ENCODE data around the gene GABBR2. TPM values are rescaled to one million over a fixed set of nuclear protein-coding genes. Genes with fewer than 3 reads are reported as not detected.

GABBR2 gene
- polyA plus RNA-seq, 1 donor (not counting 4 experiments of a cell fraction or from before 2014, with no cell fraction given): 0.01 TPM

- H3K9me1 ChIP-seq (ENCODE audit: control insufficient read depth, extremely low read depth, insufficient read depth, low read length): no peaks in the 10 kb centered on the region
- TF ChIP-seq CTCF (optimal IDR thresholded peaks at IDR 0.05 in 1 of 3, IDR thresholded peaks at IDR 0.05 in 1 of 3, conservative IDR thresholded peaks at IDR 0.05 in 1 of 3; ENCODE audit: extremely low read depth in 1 of 3, insufficient read depth in 2 of 3, low read length in 3 of 3): no peak
- no peak overlapping the region for H2AFZ ChIP-seq (ENCODE audit: control insufficient read depth, low read length)
These were observed 344.6 kb downstream of the GABBR2 start for GRCh38 chr9:98364086-98364485.

DNA sequence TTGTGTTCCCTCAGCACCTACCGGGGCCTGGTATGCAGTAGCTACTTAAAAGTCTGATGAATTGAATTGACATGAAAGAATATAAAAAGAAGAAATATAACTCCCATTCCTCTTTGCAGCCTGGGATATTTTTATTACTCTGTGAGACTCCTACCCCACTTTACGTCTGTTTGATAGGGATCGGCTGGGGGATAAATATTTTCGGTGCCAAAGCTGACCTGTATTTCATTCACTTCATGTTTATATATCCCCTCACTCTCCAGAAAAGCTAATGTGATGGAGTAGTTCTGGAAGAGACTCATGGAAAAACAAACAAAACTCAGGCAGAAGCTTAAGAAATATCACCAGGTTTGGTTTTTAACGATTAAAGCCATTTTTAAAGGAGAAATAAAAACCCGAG, 345.1 kb downstream of the GABBR2 start:
- Histone ChIP-seq H4K20me1 (ENCODE audit: control insufficient read depth, extremely low read depth, insufficient read depth, low read length) (no peaks in the 10 kb centered on the region), H3K36me3 (ENCODE audit: control insufficient read depth in 2 of 2, extremely low read depth in 1 of 2, insufficient read depth in 2 of 2, low read length in 2 of 2) (no peaks in the 10 kb centered on the region), H3K9me1 (ENCODE audit: control insufficient read depth, extremely low read depth, insufficient read depth, low read length) (no peaks in the 10 kb centered on the region), H2AFZ (ENCODE audit: control insufficient read depth, low read length) (no peak overlapping the region), H3K79me2 (ENCODE audit: control insufficient read depth, insufficient read depth, low read length) (no peaks in the 10 kb centered on the region), H3K4me3 (ENCODE audit: control insufficient read depth in 2 of 3, extremely low read depth in 1 of 3, insufficient read depth in 2 of 3, low read depth in 1 of 3, low read length in 3 of 3) (no peak overlapping the region), H3K4me1 (ENCODE audit: control insufficient read depth, extremely low read depth, insufficient read depth, low read length) (no peaks in the 10 kb centered on the region), H3K9me3 (ENCODE audit: control insufficient read depth, low read depth, low read length) (peaks cover 2% of the 10 kb centered on the region), H3K27ac (ENCODE audit: control insufficient read depth, insufficient read depth, low read length) (no peak overlapping the region), H3K9ac (ENCODE audit: control insufficient read depth, extremely low read depth, insufficient read depth, low read length) (no peak overlapping the region), H3K27me3 (ENCODE audit: control insufficient read depth, extremely low read depth, insufficient read depth, low read length) (peaks cover 4% of the 10 kb centered on the region), H3K4me2 (ENCODE audit: control insufficient read depth, extremely low read depth, insufficient read depth, low read depth, low read length) (no peak overlapping the region)
- TF ChIP-seq CTCF (optimal IDR thresholded peaks at IDR 0.05 in 1 of 3, IDR thresholded peaks at IDR 0.05 in 1 of 3, conservative IDR thresholded peaks at IDR 0.05 in 1 of 3; ENCODE audit: extremely low read depth in 1 of 3, insufficient read depth in 2 of 3, low read length in 3 of 3): no peak
- TF ChIP-seq EZH2 (IDR thresholded peaks at IDR 0.05; ENCODE audit: low read length): no peak
- DNase-seq (ENCODE audit: low read depth, low spot score) (no peak), FAIRE-seq (no peak)
- dilution Hi-C loops (cut with MboI; ENCODE audit: extremely low pct_ligation_motif_present, low sequenced_read_pairs): no loop called here

More at GRCh38 chr9:98364086-98364485, 344.6 kb downstream of the GABBR2 start:
- no peak for DNase-seq (ENCODE audit: low read depth, low spot score)
- Histone ChIP-seq H3K4me1 (ENCODE audit: control insufficient read depth, extremely low read depth, insufficient read depth, low read length) (no peaks in the 10 kb centered on the region), H3K27me3 (ENCODE audit: control insufficient read depth, extremely low read depth, insufficient read depth, low read length) (peaks cover 4% of the 10 kb centered on the region), H3K9me3 (ENCODE audit: control insufficient read depth, low read depth, low read length) (peaks cover 2% of the 10 kb centered on the region), H3K79me2 (ENCODE audit: control insufficient read depth, insufficient read depth, low read length) (no peaks in the 10 kb centered on the region), H3K36me3 (ENCODE audit: control insufficient read depth in 2 of 2, extremely low read depth in 1 of 2, insufficient read depth in 2 of 2, low read length in 2 of 2) (no peaks in the 10 kb centered on the region), H4K20me1 (ENCODE audit: control insufficient read depth, extremely low read depth, insufficient read depth, low read length) (no peaks in the 10 kb centered on the region), H3K9ac (ENCODE audit: control insufficient read depth, extremely low read depth, insufficient read depth, low read length) (no peak overlapping the region), H3K27ac (ENCODE audit: control insufficient read depth, insufficient read depth, low read length) (no peak overlapping the region), H3K4me2 (ENCODE audit: control insufficient read depth, extremely low read depth, insufficient read depth, low read depth, low read length) (no peak overlapping the region), H3K4me3 (ENCODE audit: control insufficient read depth in 2 of 3, extremely low read depth in 1 of 3, insufficient read depth in 2 of 3, low read depth in 1 of 3, low read length in 3 of 3) (no peak overlapping the region)
- FAIRE-seq: no peak
- dilution Hi-C loops (cut with MboI; ENCODE audit: extremely low pct_ligation_motif_present, low sequenced_read_pairs): no loop called here
